GM12891 (cell line): ENCODE measurements around the gene REL.

Experiments
- POLR2A ChIP-seq: IDR thresholded peaks from 2 replicates; pipeline ENCODE4 v1.6.1; 2011; ENCODE audit warnings: low read depth, low read length, control low read depth
- POLR2AphosphoS5 ChIP-seq: IDR thresholded peaks from 2 replicates; pipeline ENCODE4 v1.6.1; 2011; ENCODE audit warnings: low read depth, low read length, control low read depth
- SPI1 ChIP-seq: IDR thresholded peaks from 2 replicates; pipeline ENCODE4 v1.6.1; 2011; ENCODE audit warnings: low read depth, low read length, control low read depth
- TAF1 ChIP-seq: IDR thresholded peaks from 2 replicates; pipeline ENCODE4 v1.6.1; 2011; ENCODE audit warnings: low read depth, low read length, control low read depth

GRCh38 chr2:60832621-60833020, 48.8 kb upstream of the REL start:
- TF ChIP-seq POLR2AphosphoS5, result no peak
- TF ChIP-seq TAF1, result no peak
- TF ChIP-seq POLR2A, result no peak
- no peak for TF ChIP-seq SPI1
